GM21619 (cell line): ENCODE measurements around the gene CDKN1A.
"Not testable (repeated sequence)": the region's sequence is repeated elsewhere in the genome, so short reads cannot be mapped to it uniquely, and the experiment has no call there.

Source experiments
- ATAC-seq: cut with Tn5 transposase; IDR thresholded peaks from one replicate; pipeline ENCODE4 v1.9.1; 2021; ENCODE audit not compliant: unreplicated experiment

CDKN1A gene

GRCh38 chr6:36694616-36695015 is 16.1 kb downstream of the CDKN1A start:
- no peak for ATAC-seq

- no peak for ATAC-seq
Measured at GRCh38 chr6:36695414-36695813, 16.9 kb downstream of the CDKN1A start.

- no peak for ATAC-seq
Measured at GRCh38 chr6:36697481-36697903, 19.0 kb downstream of the CDKN1A start, which contains the start of gene RAB44. TSS of gene RAB44 (plus strand) at chr6:36697826. CDS start at chr6:36704236, 6,410 bp downstream.

- ATAC-seq, result no peak
Measured at GRCh38 chr6:36698196-36698595, 19.7 kb downstream of the CDKN1A start.

GRCh38 chr6:36698871-36699271 is 20.4 kb downstream of the CDKN1A start:
- ATAC-seq, result no peak

GRCh38 chr6:36699348-36699747 is 20.8 kb downstream of the CDKN1A start:
- ATAC-seq, result no peak

- no peak for ATAC-seq
Measured at GRCh38 chr6:36700071-36700812, 21.7 kb downstream of the CDKN1A start.

GRCh38 chr6:36700831-36701230 is 22.3 kb downstream of the CDKN1A start:
- no peak for ATAC-seq

- ATAC-seq, result no peak
Measured at GRCh38 chr6:36701401-36701991, 23.0 kb downstream of the CDKN1A start.

- ATAC-seq, result no peak
Measured at GRCh38 chr6:36702656-36703055, 24.1 kb downstream of the CDKN1A start.

GRCh38 chr6:36703081-36703606 is 24.6 kb downstream of the CDKN1A start:
- no peak for ATAC-seq

- no peak for ATAC-seq
Measured at GRCh38 chr6:36703982-36704381, 25.5 kb downstream of the CDKN1A start.

GRCh38 chr6:36704961-36705577 is 26.6 kb downstream of the CDKN1A start:
- ATAC-seq, result not testable (repeated sequence)

- no peak for ATAC-seq
Measured at GRCh38 chr6:36706339-36706738, 27.8 kb downstream of the CDKN1A start.

GRCh38 chr6:36712816-36713215 is 34.3 kb downstream of the CDKN1A start:
- no peak for ATAC-seq

GRCh38 chr6:36713846-36714245 is 35.3 kb downstream of the CDKN1A start:
- no peak for ATAC-seq

- no peak for ATAC-seq
Measured at GRCh38 chr6:36714511-36714910, 36.0 kb downstream of the CDKN1A start.

GRCh38 chr6:36715469-36715868 is 37.0 kb downstream of the CDKN1A start:
- ATAC-seq, result no peak

GRCh38 chr6:36716476-36717093 is 38.1 kb downstream of the CDKN1A start:
- ATAC-seq, result no peak

- no peak for ATAC-seq
Measured at GRCh38 chr6:36717231-36717825, 38.8 kb downstream of the CDKN1A start.
